Right forelimb (tissue), 1 donor: ENCODE measurements around the gene ABCC1.

Experiments used
- DNase-seq: peaks from one replicate; pipeline ENCODE4 v3.0.0-alpha.2; 2018

Gene ABCC1

DNA sequence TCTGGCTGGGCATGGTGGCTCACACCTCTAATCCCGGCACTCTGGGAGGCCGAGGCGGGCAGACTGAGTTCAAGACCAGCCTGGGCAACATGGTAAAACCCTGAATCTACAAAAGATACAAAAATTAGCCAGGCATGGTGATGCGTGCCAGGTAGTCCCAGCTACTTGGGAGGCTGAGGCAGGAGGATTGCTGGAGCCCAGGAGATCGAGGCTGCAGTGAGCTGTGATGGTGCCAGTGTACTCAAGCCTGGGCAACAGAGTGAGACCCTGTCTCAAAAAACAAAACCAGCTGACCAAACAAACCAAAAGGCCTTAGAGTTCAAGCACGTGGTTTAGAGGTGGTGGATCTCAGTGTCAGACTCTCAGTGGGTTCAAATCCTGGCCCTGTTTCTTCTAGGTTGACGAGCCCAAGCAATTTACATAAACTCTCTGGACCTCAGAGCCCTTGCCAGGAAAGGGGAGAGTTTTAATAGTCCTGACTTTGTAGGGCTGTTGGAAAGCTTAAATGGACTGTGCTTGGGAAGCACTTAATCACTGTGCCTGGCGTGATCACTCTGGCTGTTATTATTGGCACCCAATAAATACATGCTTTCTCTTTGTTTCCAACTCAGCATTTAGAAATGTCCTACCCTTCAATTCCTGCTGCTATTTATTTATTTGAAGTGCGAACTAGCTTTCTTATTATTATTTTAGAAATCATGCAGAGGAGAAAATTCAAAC lies 44.7 kb downstream of the ABCC1 start:
- no peak for DNase-seq

GRCh38 chr16:15996432-15997109 lies 47.2 kb downstream of the ABCC1 start:
- no peak for DNase-seq

DNA sequence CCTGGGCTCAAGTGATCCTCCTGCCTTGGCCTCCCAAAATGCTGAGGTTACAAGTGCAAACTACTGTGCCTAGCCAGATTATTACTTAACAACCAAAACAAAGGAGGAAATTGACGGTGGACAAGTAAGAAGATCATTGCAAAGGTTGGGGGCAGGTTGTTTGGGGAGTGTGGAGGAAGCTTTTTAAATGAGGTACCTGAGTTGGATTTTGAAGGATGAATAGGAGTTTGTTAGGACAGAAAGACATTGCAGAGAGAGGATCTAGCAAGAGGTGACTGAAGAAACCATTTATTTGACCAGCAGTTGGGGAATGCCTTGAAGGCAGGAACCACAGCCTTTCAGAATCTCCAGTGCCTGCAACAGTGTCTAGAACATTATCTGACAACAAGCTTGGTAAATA lies 51.3 kb downstream of the ABCC1 start:
- no peak for DNase-seq

GRCh38 chr16:16001596-16002255 lies 52.3 kb downstream of the ABCC1 start:
- DNase-seq, result no peak

DNA sequence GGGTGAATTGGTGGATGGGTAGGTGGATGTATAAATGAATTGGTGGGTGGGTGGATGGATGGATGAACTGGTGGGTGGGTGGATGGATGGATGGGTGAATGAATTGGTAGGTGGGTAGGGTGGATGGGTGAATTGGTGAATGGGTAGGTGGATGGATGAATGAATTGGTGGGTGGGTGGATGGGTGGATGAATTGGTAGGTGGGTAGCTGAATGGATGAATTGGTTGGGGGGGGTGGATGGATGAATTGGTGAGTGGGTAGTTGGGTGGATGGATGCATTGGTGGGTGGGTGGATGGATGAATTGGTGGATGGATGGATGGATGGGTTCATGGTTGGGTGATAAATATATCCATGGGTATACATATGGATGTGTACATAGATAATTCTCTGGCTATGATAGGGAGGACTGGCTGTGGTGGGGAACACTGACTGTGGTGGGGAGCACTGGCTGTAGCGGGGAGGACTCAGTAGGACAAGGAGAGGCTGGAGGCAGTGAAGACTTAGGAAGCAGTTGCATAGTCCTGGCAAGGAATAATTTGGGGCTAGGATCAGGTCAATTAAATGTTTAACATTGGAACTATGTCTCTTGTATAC lies 54.4 kb downstream of the ABCC1 start:
- DNase-seq, result no peak

DNA sequence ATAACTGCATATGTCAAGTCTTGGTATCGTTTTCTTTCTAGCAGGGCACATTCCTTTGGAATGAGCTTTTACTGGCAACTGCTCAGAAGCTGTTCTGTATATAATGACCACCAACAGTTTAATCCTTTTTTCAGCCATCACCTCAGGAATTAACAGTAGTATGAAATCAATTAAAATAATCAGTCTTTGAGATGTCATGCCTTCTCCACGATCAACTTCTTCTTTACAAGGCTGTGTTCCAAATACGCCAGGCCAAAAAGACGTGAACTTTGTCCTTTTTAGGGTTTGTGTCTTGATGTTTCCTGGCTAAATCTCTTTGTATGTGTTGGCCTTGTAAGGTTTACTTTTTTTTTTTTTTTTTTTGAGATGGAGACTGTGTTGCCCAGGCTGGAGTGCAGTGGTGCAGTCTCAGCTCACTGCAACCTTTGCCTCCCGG lies 54.9 kb downstream of the ABCC1 start:
- DNase-seq, result no peak

GRCh38 chr16:16005721-16006120 lies 56.3 kb downstream of the ABCC1 start:
- no peak for DNase-seq

DNA sequence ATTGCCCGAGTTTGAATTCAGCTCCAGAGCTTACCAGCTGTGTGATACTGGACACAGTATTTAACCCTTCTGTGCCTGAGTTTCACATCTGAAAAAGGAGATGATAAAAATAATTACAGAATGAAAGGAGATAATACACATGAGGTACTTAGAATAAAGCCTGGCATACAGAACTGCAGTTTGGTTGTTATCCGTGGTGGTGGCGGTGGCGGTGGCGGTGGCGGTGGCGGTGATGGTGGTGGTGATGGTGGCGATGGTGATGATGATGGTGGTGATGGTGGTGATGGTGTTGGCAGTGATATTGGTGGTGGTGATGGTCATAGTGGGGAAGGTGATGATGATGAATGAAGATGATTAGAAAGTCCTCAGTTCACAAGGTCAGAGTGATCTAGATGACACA lies 57.2 kb downstream of the ABCC1 start:
- DNase-seq, result no peak

- no peak for DNase-seq
Measured at GRCh38 chr16:16007743-16008111, 58.3 kb downstream of the ABCC1 start.

DNA sequence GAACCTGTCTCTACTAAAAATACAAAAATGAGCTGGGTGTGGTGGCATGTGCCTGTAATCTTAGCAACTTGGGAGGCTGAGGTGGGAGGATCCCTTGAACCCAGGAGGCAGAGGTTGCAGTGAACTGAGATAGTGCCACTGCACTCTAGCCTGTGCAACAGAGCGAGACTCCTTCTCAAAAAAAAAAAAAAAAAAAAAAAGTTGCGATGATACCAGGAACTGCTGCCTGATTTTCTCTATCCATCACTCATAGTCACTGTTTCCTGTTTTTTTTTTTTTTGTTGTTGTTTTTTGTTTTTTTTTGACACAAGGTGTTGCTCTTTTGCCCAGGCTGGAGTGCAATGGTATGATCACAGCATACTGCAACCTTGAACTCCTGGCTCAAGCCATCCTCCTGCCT lies 59.2 kb downstream of the ABCC1 start:
- DNase-seq, result no peak

DNA sequence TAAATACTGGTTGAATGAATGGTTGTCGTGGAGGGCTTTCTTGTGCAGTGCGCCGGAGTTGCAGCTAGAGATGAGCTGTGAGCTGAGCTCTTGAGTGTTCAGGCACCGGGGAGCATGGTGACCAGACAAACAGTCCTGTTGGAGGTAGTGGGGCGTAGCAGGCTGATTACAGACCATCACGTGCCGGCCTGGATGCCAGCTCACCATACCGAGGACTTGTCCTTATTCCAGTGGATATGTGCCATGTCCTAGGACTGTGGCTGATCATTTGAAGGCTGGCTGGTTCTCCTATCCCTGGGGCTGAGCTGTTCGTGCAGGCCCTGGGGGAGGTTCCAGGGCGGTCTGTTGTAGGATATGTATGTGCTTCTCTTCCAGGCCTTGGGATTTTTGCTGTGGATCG lies 60.0 kb downstream of the ABCC1 start:
- DNase-seq, result no peak

GRCh38 chr16:16010194-16010593 lies 60.8 kb downstream of the ABCC1 start:
- DNase-seq, result no peak

DNA sequence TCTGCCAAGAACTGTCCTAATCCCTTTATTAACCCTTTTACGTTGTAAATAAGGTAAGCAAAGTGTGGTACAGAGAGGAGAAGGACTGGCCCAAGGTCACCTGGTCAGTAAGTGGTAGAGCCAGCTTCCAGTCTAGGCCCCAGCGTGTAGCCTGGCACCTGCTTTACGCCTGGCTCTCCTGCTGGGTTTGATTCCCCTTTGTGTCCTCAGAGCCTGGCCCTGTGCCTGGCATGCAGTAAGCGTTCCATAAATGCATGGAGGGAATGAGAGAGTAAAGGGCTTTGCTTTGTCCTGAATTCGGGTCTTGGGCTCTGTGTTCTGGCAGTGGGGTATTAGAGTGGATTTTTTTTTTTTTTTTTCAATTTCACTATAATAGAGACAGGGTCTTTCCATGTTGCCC lies 62.7 kb downstream of the ABCC1 start:
- DNase-seq, result no peak

- no peak for DNase-seq
Measured at GRCh38 chr16:16013812-16014211, 64.4 kb downstream of the ABCC1 start.

GRCh38 chr16:16014329-16015224 lies 65.2 kb downstream of the ABCC1 start:
- no peak for DNase-seq

DNA sequence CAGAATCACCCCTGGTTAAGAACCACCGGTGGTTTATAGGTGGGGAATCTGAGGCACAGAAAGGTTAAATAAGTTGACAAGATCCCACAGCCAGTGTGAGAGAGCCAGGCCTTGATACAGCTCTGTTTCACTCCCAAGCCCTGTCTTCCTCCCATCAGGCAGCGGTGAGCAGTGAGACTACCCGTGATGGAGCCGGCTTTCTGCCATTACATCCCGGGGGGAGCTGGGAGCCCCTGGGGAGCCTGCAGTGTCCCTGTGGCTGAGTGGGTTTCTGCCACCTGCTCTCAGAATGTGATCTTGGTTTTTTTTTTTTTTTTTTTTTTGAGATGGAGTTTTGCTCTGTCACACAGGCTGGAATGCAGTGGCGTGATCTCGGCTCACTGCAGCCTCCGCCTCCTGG lies 66.4 kb downstream of the ABCC1 start:
- no peak for DNase-seq

DNA sequence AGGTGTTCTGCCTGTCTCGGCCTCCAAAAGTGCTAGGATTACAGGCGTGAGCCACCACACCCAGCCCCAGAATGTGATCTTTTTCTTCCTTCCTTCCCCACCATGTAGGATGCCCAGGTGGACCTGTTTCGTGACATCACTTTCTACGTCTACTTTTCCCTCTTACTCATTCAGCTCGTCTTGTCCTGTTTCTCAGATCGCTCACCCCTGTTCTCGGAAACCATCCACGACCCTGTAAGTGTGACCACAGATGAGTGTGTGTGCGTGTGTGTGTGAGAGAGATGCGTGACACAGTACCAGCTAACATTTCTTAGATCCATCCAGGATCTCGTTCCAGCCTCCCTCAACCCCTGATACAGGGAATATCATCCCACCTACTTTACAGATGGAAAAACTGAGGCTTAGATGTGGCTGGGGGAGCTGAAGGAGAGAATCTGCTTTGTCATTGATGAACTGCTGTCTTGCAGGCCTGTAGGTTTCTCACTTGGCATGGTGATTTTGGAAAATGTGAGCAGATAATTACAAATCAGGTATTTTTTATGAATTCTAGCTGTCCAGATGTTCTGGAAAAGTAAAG lies 67.1 kb downstream of the ABCC1 start:
- no peak for DNase-seq

GRCh38 chr16:16017812-16018211 lies 68.4 kb downstream of the ABCC1 start:
- DNase-seq, result no peak

DNA sequence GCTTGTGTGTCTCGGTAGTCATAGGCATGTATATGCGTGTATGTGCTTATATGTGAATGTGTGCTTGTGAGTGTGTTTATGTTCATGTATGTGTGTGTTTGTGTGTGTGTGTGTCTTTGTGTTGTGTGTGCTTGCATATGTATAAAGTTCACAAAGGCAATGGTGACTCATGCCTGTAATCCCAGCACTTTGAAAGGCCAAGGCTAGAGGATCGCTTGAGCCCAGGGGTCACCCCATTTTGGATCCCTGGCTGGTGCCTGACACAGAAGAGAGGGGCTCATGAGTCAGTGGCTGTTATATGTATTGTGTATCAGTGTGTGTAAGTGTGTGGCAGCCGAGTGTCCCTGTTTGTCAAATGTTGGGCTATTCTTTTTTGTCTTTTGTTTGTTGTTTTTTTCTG lies 69.3 kb downstream of the ABCC1 start:
- DNase-seq, result no peak

DNA sequence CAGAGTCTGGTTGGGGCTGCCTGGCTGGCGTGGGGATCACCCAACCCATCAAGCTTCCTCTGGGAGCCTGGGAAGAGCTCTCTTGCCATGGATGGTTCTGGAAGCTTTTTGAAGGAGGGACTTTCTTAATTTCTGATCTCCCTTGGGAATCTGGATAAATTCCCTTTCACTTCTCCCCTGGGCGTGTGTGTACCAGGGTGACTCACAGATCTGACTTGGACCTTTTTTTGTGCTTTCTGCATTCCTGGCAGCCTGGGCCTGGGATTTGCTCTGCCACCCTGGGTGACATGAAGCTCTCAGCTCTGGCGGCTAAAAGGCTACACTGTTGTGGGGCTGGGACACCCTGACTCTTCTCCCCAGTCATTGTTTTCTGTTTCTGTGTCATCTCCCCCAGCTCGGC lies 70.1 kb downstream of the ABCC1 start:
- DNase-seq, result no peak

DNA sequence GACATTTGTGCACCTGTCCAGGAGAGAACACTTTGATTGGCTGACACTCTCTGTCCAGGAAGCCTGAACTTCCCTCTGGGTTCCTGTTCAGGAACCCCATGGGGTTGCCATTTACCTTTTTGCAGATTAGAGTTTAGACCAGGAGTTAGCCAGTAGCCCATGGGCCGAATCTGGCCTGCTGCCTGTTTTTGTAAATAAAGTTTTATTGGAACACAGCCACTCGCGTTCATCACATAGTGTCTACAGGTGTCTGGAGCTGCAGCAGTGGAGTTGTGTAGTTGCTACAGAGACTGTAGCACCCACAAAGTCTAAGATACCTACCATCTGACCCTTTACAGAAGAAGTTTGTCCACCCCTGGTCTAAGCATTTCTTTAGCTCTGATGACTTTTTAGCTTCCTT lies 70.9 kb downstream of the ABCC1 start:
- no peak for DNase-seq

DNA sequence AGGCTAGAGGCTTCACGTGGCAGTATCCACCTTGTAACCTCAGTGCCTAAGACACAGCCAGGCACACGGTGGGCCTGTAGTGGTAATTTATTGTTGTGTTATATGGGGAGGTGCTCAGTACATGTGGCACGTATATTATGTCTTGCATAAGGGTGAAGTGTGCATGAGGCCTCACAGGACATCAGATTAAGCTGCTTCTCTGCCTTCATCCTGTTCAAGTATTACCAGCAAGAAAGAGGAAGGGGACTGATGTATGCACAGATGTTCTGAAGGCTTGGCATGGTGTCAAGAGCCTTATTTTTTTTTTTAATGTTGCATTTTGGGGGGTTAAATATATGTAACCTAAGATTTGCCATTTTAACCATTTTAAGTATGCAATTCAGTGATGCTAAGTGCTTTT lies 71.6 kb downstream of the ABCC1 start:
- DNase-seq, result no peak

GRCh38 chr16:16021646-16021987 lies 72.2 kb downstream of the ABCC1 start:
- no peak for DNase-seq
